Panc1 (cell line): ENCODE measurements around the gene S100A6. TPM values are rescaled to one million over a fixed set of nuclear protein-coding genes. Genes with fewer than 3 reads are reported as not detected.

Experiments
- ATAC-seq: fragments of 200-7000 bp; cut with Tn5 transposase; 2 replicates; pipeline ENCODE4 v1.9.1; 2020; ENCODE audit warnings: mild to moderate bottlenecking, moderate library complexity
- BruUV-seq: library from RNA; stranded (reverse); fragments of 400-500 nt; replicated peaks from 2 replicates; lab custom pipeline; 2021; lab: Mats Ljungman, UMichigan
- CTCF ChIA-PET: fragments of 300-600 bp; sonication (Branson Sonifier 250); formaldehyde crosslinking; loops from one replicate; lab custom pipeline; 2022; ENCODE audit warnings: antibody characterized with exemption; lab: Charles Lee
- POLR2A ChIA-PET: fragments of 300-600 bp; sonication (Branson Sonifier 250); formaldehyde crosslinking; loops from one replicate; lab custom pipeline; 2022; ENCODE audit warnings: antibody characterized with exemption; lab: Charles Lee
- DNase-seq: peaks from one replicate; pipeline ENCODE4 v3.0.0-alpha.2; 2010; ENCODE audit warnings: low read depth, low spot score
- H3K27ac ChIP-seq: 2 replicates; pipeline ENCODE4 v1.5.1; 2011; ENCODE audit warnings: mild to moderate bottlenecking, low read length, inconsistent platforms
- H3K27me3 ChIP-seq: fragments of 200-500 bp; sonication (Bioruptor generic); 2 replicates; pipeline ENCODE4 v1.6.0; 2014; ENCODE audit warnings: low read length, inconsistent platforms; ENCODE audit not compliant: control insufficient read depth, insufficient read depth
- H3K36me3 ChIP-seq: fragments of 200-500 bp; sonication (Bioruptor generic); 2 replicates; pipeline ENCODE4 v1.5.1; 2014; ENCODE audit warnings: inconsistent platforms, mild to moderate bottlenecking, low read length, moderate library complexity; ENCODE audit not compliant: control insufficient read depth, insufficient read depth
- H3K4me1 ChIP-seq: 2 replicates; pipeline ENCODE4 v1.5.1; 2011; ENCODE audit warnings: inconsistent platforms, mild to moderate bottlenecking, low read length, moderate library complexity; ENCODE audit not compliant: control insufficient read depth, insufficient read depth
- H3K4me3 ChIP-seq, 2 experiments: 2 replicates each; pipeline ENCODE4 v1.5.1; 2011 to 2012; ENCODE audit warnings: low read depth in 2 of 2, low read length in 2 of 2, mild to moderate bottlenecking in 2 of 2, inconsistent platforms in 1 of 2, moderate library complexity in 1 of 2
- H3K9me3 ChIP-seq: fragments of 200-500 bp; sonication (Bioruptor generic); 2 replicates; pipeline ENCODE4 v1.5.1; 2014; ENCODE audit warnings: low read depth, mild to moderate bottlenecking, inconsistent platforms, low read length, moderate library complexity; ENCODE audit not compliant: control insufficient read depth, insufficient read depth
- CTCF ChIP-seq: fragments of 450-650 bp; IDR thresholded peaks from 2 replicates; pipeline ENCODE4 v1.5.1; 2017; ENCODE audit warnings: mild to moderate bottlenecking
- POLR2AphosphoS5 ChIP-seq: IDR thresholded peaks from 2 replicates; pipeline ENCODE4 v1.6.1; 2012; ENCODE audit warnings: mild to moderate bottlenecking, low read depth, low read length, moderate library complexity
- REST ChIP-seq, 2 experiments: IDR thresholded peaks; 2 replicates each; pipeline ENCODE4 v1.6.1; 2011 to 2012; ENCODE audit warnings: low read depth in 2 of 2, control low read depth in 1 of 2, low read length in 1 of 2, mild to moderate bottlenecking in 1 of 2, moderate library complexity in 1 of 2; ENCODE audit not compliant: insufficient read depth in 1 of 2
- SIN3A ChIP-seq: IDR thresholded peaks from 2 replicates; pipeline ENCODE4 v1.6.1; 2012; ENCODE audit warnings: low read depth, mild to moderate bottlenecking, low read length, moderate library complexity, borderline replicate concordance; ENCODE audit not compliant: insufficient read depth
- TCF7L2 ChIP-seq: IDR thresholded peaks from 2 replicates; pipeline ENCODE4 v1.6.1; 2011; ENCODE audit warnings: mild to moderate bottlenecking, low read depth, low read length, inconsistent platforms
- in situ Hi-C: cut with HindIII; loops from 2 replicates; pipeline ENCODE4 v1.10.0; 2016; ENCODE audit warnings: low sequenced_read_pairs, low pct_unique_long_range_greater_than_20kb
- intact Hi-C: fragments of 100-400 bp; cut with micrococcal nuclease; formaldehyde crosslinking; loops from one replicate; pipeline ENCODE4 v1.10.0; 2022; ENCODE audit not compliant: unreplicated experiment
- total RNA-seq: library from RNA; stranded (reverse); gene quantifications from one replicate; pipeline ENCODE4 v1.2.1, GENCODE V29; 2021; ENCODE audit not compliant: unreplicated experiment

Gene S100A6
- total RNA-seq, 1 experiment from 2014 or later = 1,986 TPM

GRCh38 chr1:153578936-153579335 is 43.1 kb upstream of the S100A6 start:
- BruUV-seq = no TSS peak
- Histone ChIP-seq H3K4me1 (no peaks in the 10 kb centered on the region; the same call in 1 of the 2 replicates), H3K27ac (no peak overlapping the region), H3K36me3 (no peaks in the 10 kb centered on the region), H3K27me3 (no peaks in the 10 kb centered on the region), H3K4me3 (no peak overlapping the region), H3K9me3 (no peaks in the 10 kb centered on the region)
- DNase-seq (no peak), ATAC-seq (no peak)
- intact Hi-C loops = loop anchor here (10.0 kb wide), 1 partner anchor 76 kb away; the partner anchor contains the start of gene SNAPIN
- TF ChIP-seq POLR2AphosphoS5 (no peak), REST (IDR thresholded peaks at IDR 0.05; ENCODE audit: insufficient read depth in 1 of 2, low read depth in 2 of 2, low read length in 1 of 2) (no peak), TCF7L2 (no peak), CTCF (no peak), SIN3A (no peak)
- POLR2A ChIA-PET = no interaction called here
- CTCF ChIA-PET = no interaction called here
- in situ Hi-C loops = no loop called here

GRCh38 chr1:153578490-153578889 is 42.7 kb upstream of the S100A6 start:
- Histone ChIP-seq H3K27me3 (no peaks in the 10 kb centered on the region), H3K27ac (no peak overlapping the region), H3K9me3 (no peaks in the 10 kb centered on the region), H3K4me3 (no peak overlapping the region), H3K36me3 (no peaks in the 10 kb centered on the region), H3K4me1 (no peaks in the 10 kb centered on the region; the same call in 1 of the 2 replicates)
- BruUV-seq = no TSS peak
- ChIA-PET CTCF (no interaction called here), POLR2A (no interaction called here)
- TF ChIP-seq REST (IDR thresholded peaks at IDR 0.05; ENCODE audit: insufficient read depth in 1 of 2, low read depth in 2 of 2, low read length in 1 of 2) (no peak), SIN3A (no peak), POLR2AphosphoS5 (no peak), CTCF (no peak)
- intact Hi-C loops = loop anchor here (10.0 kb wide), 1 partner anchor 76 kb away; the partner anchor contains the start of gene SNAPIN
- ATAC-seq (peak; percentile 38; the same call in 1 of the 2 replicates), DNase-seq (no peak)
- in situ Hi-C loops = no loop called here
